ENCODE measurements around the gene DYNC2LI1. TPM values are rescaled to one million over a fixed set of nuclear protein-coding genes. Genes with fewer than 3 reads are reported as not detected.

Gene DYNC2LI1
- total RNA-seq, 1 donor from 2014 or later: 3.6 TPM

GRCh38 chr2:43762286-43762685 is 11.6 kb upstream of the DYNC2LI1 start:
- intact Hi-C loops (cut with micrococcal nuclease): no loop called here

GRCh38 chr2:43763091-43763490 is 10.7 kb upstream of the DYNC2LI1 start:
- intact Hi-C loops (cut with micrococcal nuclease): no loop called here

GRCh38 chr2:43764086-43764705 is 9.6 kb upstream of the DYNC2LI1 start:
- intact Hi-C loops (cut with micrococcal nuclease): no loop called here

- intact Hi-C loops (cut with micrococcal nuclease): no loop called here
These were observed 7.8 kb upstream of the DYNC2LI1 start for GRCh38 chr2:43766006-43766405.

GRCh38 chr2:43774617-43775016 is 778 bp downstream of the DYNC2LI1 start:
- intact Hi-C loops (cut with micrococcal nuclease): loop anchor here (1.0 to 10.0 kb wide), 8 partner anchors 138 to 1932 kb away; partner anchors contain the start of genes COX7A2L, PLEKHH2, PPM1B and ZFP36L2

- intact Hi-C loops (cut with micrococcal nuclease): loop anchor here (10.0 kb wide), 2 partner anchors 552 to 798 kb away; partner anchors contain the start of gene ZFP36L2
These were observed 2.5 kb downstream of the DYNC2LI1 start for GRCh38 chr2:43776324-43776723.

- intact Hi-C loops (cut with micrococcal nuclease): loop anchor here (10.0 kb wide), 2 partner anchors 553 to 797 kb away; partner anchors contain the start of gene ZFP36L2
These were observed 3.6 kb downstream of the DYNC2LI1 start for GRCh38 chr2:43777306-43777926.

- intact Hi-C loops (cut with micrococcal nuclease): loop anchor here (10.0 kb wide), 2 partner anchors 553 to 797 kb away; partner anchors contain the start of gene ZFP36L2
These were observed 4.4 kb downstream of the DYNC2LI1 start for GRCh38 chr2:43778233-43778632.

- intact Hi-C loops (cut with micrococcal nuclease): no loop called here
These were observed 14.1 kb downstream of the DYNC2LI1 start for GRCh38 chr2:43787895-43788294.

GRCh38 chr2:43788646-43789045 is 14.8 kb downstream of the DYNC2LI1 start:
- intact Hi-C loops (cut with micrococcal nuclease): no loop called here

GRCh38 chr2:43790147-43790546 is 16.3 kb downstream of the DYNC2LI1 start:
- intact Hi-C loops (cut with micrococcal nuclease): no loop called here

GRCh38 chr2:43791035-43791765 is 17.4 kb downstream of the DYNC2LI1 start:
- intact Hi-C loops (cut with micrococcal nuclease): no loop called here

- intact Hi-C loops (cut with micrococcal nuclease): no loop called here
These were observed 18.8 kb downstream of the DYNC2LI1 start for GRCh38 chr2:43792653-43793052.

- intact Hi-C loops (cut with micrococcal nuclease): no loop called here
These were observed 21.1 kb downstream of the DYNC2LI1 start for GRCh38 chr2:43794956-43795355.

GRCh38 chr2:43796206-43796605 is 22.4 kb downstream of the DYNC2LI1 start:
- intact Hi-C loops (cut with micrococcal nuclease): no loop called here

- intact Hi-C loops (cut with micrococcal nuclease): no loop called here
These were observed 24.5 kb downstream of the DYNC2LI1 start for GRCh38 chr2:43798300-43798699.

GRCh38 chr2:43800894-43801293 is 27.1 kb downstream of the DYNC2LI1 start:
- intact Hi-C loops (cut with micrococcal nuclease): no loop called here

GRCh38 chr2:43802135-43802534 is 28.3 kb downstream of the DYNC2LI1 start:
- intact Hi-C loops (cut with micrococcal nuclease): no loop called here

GRCh38 chr2:43803113-43803512 is 29.3 kb downstream of the DYNC2LI1 start:
- intact Hi-C loops (cut with micrococcal nuclease): no loop called here

GRCh38 chr2:43806719-43807031 is 32.8 kb downstream of the DYNC2LI1 start:
- intact Hi-C loops (cut with micrococcal nuclease): no loop called here

- intact Hi-C loops (cut with micrococcal nuclease): no loop called here
These were observed 36.6 kb downstream of the DYNC2LI1 start for GRCh38 chr2:43810452-43810851.

GRCh38 chr2:43810888-43811287 is 37.0 kb downstream of the DYNC2LI1 start:
- intact Hi-C loops (cut with micrococcal nuclease): no loop called here

Data from T-helper 1 cell treated with Interleukin-12 subunit alpha and Interleukin-12 subunit beta and Interleukin-4 antibody, amounts not matched to agents 30 ng/mL and 1 ng/mL, for 36 hours (primary cell).